HL-60 (cell line): ENCODE results near the gene RFTN1.
A peak's percentile ranks its signal among the peaks of the same experiment; 100 is the strongest.

Source experiments
- DNase-seq, 2 experiments: peaks; one replicate each; pipeline ENCODE4 v3.0.0-alpha.2; 2010 to 2020; ENCODE audit warnings: low read depth in 1 of 2, low spot score in 1 of 2
- H3K27ac ChIP-seq: fragments of 250-450 bp; sonication (Bioruptor Pico); replicated peaks from 2 replicates; pipeline ENCODE4 v1.5.1; 2020; ENCODE audit warnings: mild to moderate bottlenecking, moderate library complexity
- H3K27me3 ChIP-seq: fragments of 250-450 bp; sonication (Bioruptor Pico); 2 replicates; pipeline ENCODE4 v1.5.1; 2021; ENCODE audit warnings: mild to moderate bottlenecking, moderate library complexity; ENCODE audit not compliant: insufficient read depth, poor library complexity, severe bottlenecking
- H3K4me3 ChIP-seq: replicated peaks from 2 replicates; pipeline ENCODE4 v1.5.1; 2011; ENCODE audit warnings: mild to moderate bottlenecking, control low read depth, low read length; ENCODE audit not compliant: insufficient read depth
- CTCF ChIP-seq: IDR thresholded peaks from one replicate; pipeline ENCODE4 v1.5.1; 2011; ENCODE audit warnings: low read length, control low read depth, inconsistent platforms; ENCODE audit not compliant: insufficient read depth
- GABPA ChIP-seq: IDR thresholded peaks from 2 replicates; pipeline ENCODE4 v1.6.1; 2012; ENCODE audit warnings: low read depth
- POLR2AphosphoS5 ChIP-seq: IDR thresholded peaks from 2 replicates; pipeline ENCODE4 v1.6.1; 2012; ENCODE audit warnings: low read depth
- REST ChIP-seq: IDR thresholded peaks from 2 replicates; pipeline ENCODE4 v1.6.1; 2012; ENCODE audit warnings: low read depth; ENCODE audit not compliant: insufficient replicate concordance
- SPI1 ChIP-seq: IDR thresholded peaks from 2 replicates; pipeline ENCODE4 v1.6.1; 2012; ENCODE audit warnings: low read depth, mild to moderate bottlenecking, borderline replicate concordance

The RFTN1 gene

GRCh38 chr3:16290827-16291196, 222.7 kb downstream of the RFTN1 start:
- Histone ChIP-seq H3K27me3 (no peaks in the 10 kb centered on the region), H3K27ac (peak overlapping the region; percentile 71), H3K4me3 (no peak overlapping the region)
- TF ChIP-seq CTCF (no peak), GABPA (peak; percentile 56; the same call in 1 of the 2 replicates), SPI1 (peak; percentile 21; the same call in 1 of the 2 replicates)
- DNase-seq, result peak in 1 of 2 experiments; percentile 35

GRCh38 chr3:16290007-16290826, 223.3 kb downstream of the RFTN1 start:
- no peak for TF ChIP-seq SPI1
- TF ChIP-seq CTCF, result peak; percentile 29
- peak in 1 of 2 experiments; percentile 56 for DNase-seq
- Histone ChIP-seq H3K4me3 (no peak overlapping the region), H3K27me3 (no peaks in the 10 kb centered on the region), H3K27ac (peak overlapping the region; percentile 71)

- TF ChIP-seq POLR2AphosphoS5, result no peak
- TF ChIP-seq REST, result no peak
- no peak for TF ChIP-seq SPI1
- TF ChIP-seq CTCF, result no peak
- no peak for TF ChIP-seq GABPA
- Histone ChIP-seq H3K4me3 (no peak overlapping the region), H3K27ac (no peak overlapping the region), H3K27me3 (no peaks in the 10 kb centered on the region)
- DNase-seq, result no peak
Measured at GRCh38 chr3:16289144-16289889, 224.2 kb downstream of the RFTN1 start.

GRCh38 chr3:16288664-16289063, 224.8 kb downstream of the RFTN1 start:
- Histone ChIP-seq H3K27ac (0 out of 2 replicates have a peak overlapping the region, but pooled peaks have one; percentile 10), H3K27me3 (no peaks in the 10 kb centered on the region), H3K4me3 (no peak overlapping the region)
- no peak for DNase-seq
- TF ChIP-seq GABPA, result no peak
- no peak for TF ChIP-seq REST
- no peak for TF ChIP-seq CTCF
- TF ChIP-seq SPI1, result no peak
- TF ChIP-seq POLR2AphosphoS5, result no peak
